ENCODE measurements around the gene CNTNAP2. TPM values are rescaled to one million over a fixed set of nuclear protein-coding genes. Genes with fewer than 3 reads are reported as not detected.

The CNTNAP2 gene
- total and polyA plus RNA-seq, 2 donors from 2014 or later: 0.06 to 0.13 TPM

- Histone ChIP-seq H3K9ac (ENCODE audit: low read length in 3 of 3) (no peak overlapping the region), H3K27me3 (ENCODE audit: control insufficient read depth, insufficient read depth, low read length) (no peaks in the 10 kb centered on the region), H3K27ac (ENCODE audit: low read depth in 2 of 2, low read length in 2 of 2) (no peak overlapping the region), H3K36me3 (ENCODE audit: control insufficient read depth in 2 of 3, insufficient read depth in 3 of 3, low read length in 3 of 3) (no peaks in the 10 kb centered on the region), H3K4me1 (ENCODE audit: control insufficient read depth in 2 of 3, insufficient read depth in 2 of 3, low read depth in 1 of 3, low read length in 3 of 3) (no peaks in the 10 kb centered on the region), H3K4me3 (ENCODE audit: low read length in 3 of 3) (no peak overlapping the region), H3K9me3 (ENCODE audit: control insufficient read depth in 2 of 3, insufficient read depth in 1 of 3, low read length in 3 of 3) (no peaks in the 10 kb centered on the region)
- TF ChIP-seq CTCF (IDR thresholded peaks at IDR 0.05; ENCODE audit: borderline replicate concordance, extremely low read depth, insufficient read depth): no peak
- intact Hi-C loops (cut with DNase I): no loop called here
- DNase-seq (no peak), FAIRE-seq (no peak)
Measured at GRCh38 chr7:147578196-147578595, 1461.6 kb downstream of the CNTNAP2 start.

- Histone ChIP-seq H3K4me3 (ENCODE audit: low read length in 3 of 3) (no peak overlapping the region), H3K27me3 (ENCODE audit: control insufficient read depth, insufficient read depth, low read length) (no peaks in the 10 kb centered on the region), H3K36me3 (ENCODE audit: control insufficient read depth in 2 of 3, insufficient read depth in 3 of 3, low read length in 3 of 3) (no peaks in the 10 kb centered on the region), H3K4me1 (ENCODE audit: control insufficient read depth in 2 of 3, insufficient read depth in 2 of 3, low read depth in 1 of 3, low read length in 3 of 3) (no peaks in the 10 kb centered on the region), H3K27ac (ENCODE audit: low read depth in 2 of 2, low read length in 2 of 2) (no peak overlapping the region), H3K9ac (ENCODE audit: low read length in 3 of 3) (no peak overlapping the region), H3K9me3 (ENCODE audit: control insufficient read depth in 2 of 3, insufficient read depth in 1 of 3, low read length in 3 of 3) (no peaks in the 10 kb centered on the region)
- intact Hi-C loops (cut with DNase I): no loop called here
- FAIRE-seq: no peak
- no peak for DNase-seq
- TF ChIP-seq CTCF (IDR thresholded peaks at IDR 0.05; ENCODE audit: borderline replicate concordance, extremely low read depth, insufficient read depth): no peak
Measured at GRCh38 chr7:147579148-147579547, 1462.5 kb downstream of the CNTNAP2 start.

GRCh38 chr7:147584771-147585193, 1468.2 kb downstream of the CNTNAP2 start:
- H3K36me3 ChIP-seq (ENCODE audit: control insufficient read depth in 2 of 3, insufficient read depth in 3 of 3, low read length in 3 of 3): no peaks in the 10 kb centered on the region
- no peaks in the 10 kb centered on the region for H3K9me3 ChIP-seq (ENCODE audit: control insufficient read depth in 2 of 3, insufficient read depth in 1 of 3, low read length in 3 of 3)
- no peak for FAIRE-seq
- H3K9ac ChIP-seq (ENCODE audit: low read length in 3 of 3): no peak overlapping the region
- no peaks in the 10 kb centered on the region for H3K4me1 ChIP-seq (ENCODE audit: control insufficient read depth in 2 of 3, insufficient read depth in 2 of 3, low read depth in 1 of 3, low read length in 3 of 3)
- intact Hi-C loops (cut with DNase I): no loop called here
- TF ChIP-seq CTCF (IDR thresholded peaks at IDR 0.05; ENCODE audit: borderline replicate concordance, extremely low read depth, insufficient read depth): no peak
- no peak for DNase-seq
- no peaks in the 10 kb centered on the region for H3K27me3 ChIP-seq (ENCODE audit: control insufficient read depth, insufficient read depth, low read length)
- no peak overlapping the region for H3K4me3 ChIP-seq (ENCODE audit: low read length in 3 of 3)
- H3K27ac ChIP-seq (ENCODE audit: low read depth in 2 of 2, low read length in 2 of 2): no peak overlapping the region

GRCh38 chr7:147586110-147586509, 1469.5 kb downstream of the CNTNAP2 start:
- Histone ChIP-seq H3K4me1 (ENCODE audit: control insufficient read depth in 2 of 3, insufficient read depth in 2 of 3, low read depth in 1 of 3, low read length in 3 of 3) (no peaks in the 10 kb centered on the region), H3K36me3 (ENCODE audit: control insufficient read depth in 2 of 3, insufficient read depth in 3 of 3, low read length in 3 of 3) (no peaks in the 10 kb centered on the region), H3K9me3 (ENCODE audit: control insufficient read depth in 2 of 3, insufficient read depth in 1 of 3, low read length in 3 of 3) (no peaks in the 10 kb centered on the region), H3K9ac (ENCODE audit: low read length in 3 of 3) (no peak overlapping the region), H3K27me3 (ENCODE audit: control insufficient read depth, insufficient read depth, low read length) (no peaks in the 10 kb centered on the region), H3K4me3 (ENCODE audit: low read length in 3 of 3) (no peak overlapping the region), H3K27ac (ENCODE audit: low read depth in 2 of 2, low read length in 2 of 2) (no peak overlapping the region)
- FAIRE-seq (no peak), DNase-seq (no peak)
- TF ChIP-seq CTCF (IDR thresholded peaks at IDR 0.05; ENCODE audit: borderline replicate concordance, extremely low read depth, insufficient read depth): no peak
- intact Hi-C loops (cut with DNase I): no loop called here
